H1 (cell line): ENCODE measurements around the gene DYRK1A. TPM values are rescaled to one million over a fixed set of nuclear protein-coding genes. Genes with fewer than 3 reads are reported as not detected.

ENCODE experiments used
- CEBPB ChIP-seq: IDR thresholded peaks from 2 replicates; pipeline ENCODE4 v1.6.1; 2012; ENCODE audit warnings: low read depth, low read length
- POLR2A ChIP-seq, 2 experiments: IDR thresholded peaks; 1 replicate in 1 of 2; 2 replicates in 1 of 2; pipeline ENCODE4 v1.6.1; 2011; ENCODE audit warnings: low read depth in 2 of 2, low read length in 2 of 2, mild to moderate bottlenecking in 2 of 2; ENCODE audit errors: control extremely low read depth in 1 of 2
- POU5F1 ChIP-seq: IDR thresholded peaks from 2 replicates; pipeline ENCODE4 v1.6.1; 2011; ENCODE audit warnings: low read depth, mild to moderate bottlenecking, low read length, moderate library complexity
- SIRT6 ChIP-seq: IDR thresholded peaks from one replicate; pipeline ENCODE4 v1.7.1; 2012; ENCODE audit warnings: low read length, inconsistent platforms
- TBP ChIP-seq: IDR thresholded peaks from 2 replicates; pipeline ENCODE4 v1.6.1; 2011; ENCODE audit warnings: low read depth, low read length, improper control_type of control experiment
- TEAD4 ChIP-seq: IDR thresholded peaks from 2 replicates; pipeline ENCODE4 v1.6.1; 2012; ENCODE audit warnings: low read depth, low read length, inconsistent platforms, mixed read lengths
- polyA plus RNA-seq, 7 experiments: library from polyadenylated mRNA; depleted of rRNA in 3 of 7; stranded (reverse) in 5 of 7; unstranded in 2 of 7; fragments of >200 nt in 5 of 7; fragments of 200-250 nt in 2 of 7; gene quantifications; 1 replicate in 5 of 7; 2 replicates in 1 of 7; 4 replicates in 1 of 7; pipeline versions ENCODE4 v1.2.1 to v1.2.3, GENCODE V29; 2011 to 2013; ENCODE audit warnings: missing spikeins in 2 of 7, mixed read lengths in 2 of 7
- total RNA-seq: library from RNA; stranded (reverse); fragmentation: NEBNext Ultra II Directional; extraction: Animal tissue kit (Norgen Biotek cat#: 25700); gene quantifications from 2 replicates; pipeline ENCODE4 v1.2.1, GENCODE V29; 2021
- TF ChIP-seq, protein P1 (sequence below), 3 experiments: IDR thresholded peaks; 1 replicate in 2 of 3; 2 replicates in 1 of 3; pipeline versions ENCODE4 v1.5.1 to v1.6.1; 2011; ENCODE audit warnings: low read length in 3 of 3, mild to moderate bottlenecking in 3 of 3, inconsistent platforms in 2 of 3, low read depth in 1 of 3, moderate library complexity in 1 of 3; ENCODE audit not compliant: insufficient read depth in 1 of 3; ENCODE audit errors: control extremely low read depth in 1 of 3

DYRK1A gene
- total and polyA plus RNA-seq, 2 of the 8 experiments (the other 6 are each of a cell fraction or from before 2014, with no cell fraction given): 61.1 to 62.2 TPM

DNA sequence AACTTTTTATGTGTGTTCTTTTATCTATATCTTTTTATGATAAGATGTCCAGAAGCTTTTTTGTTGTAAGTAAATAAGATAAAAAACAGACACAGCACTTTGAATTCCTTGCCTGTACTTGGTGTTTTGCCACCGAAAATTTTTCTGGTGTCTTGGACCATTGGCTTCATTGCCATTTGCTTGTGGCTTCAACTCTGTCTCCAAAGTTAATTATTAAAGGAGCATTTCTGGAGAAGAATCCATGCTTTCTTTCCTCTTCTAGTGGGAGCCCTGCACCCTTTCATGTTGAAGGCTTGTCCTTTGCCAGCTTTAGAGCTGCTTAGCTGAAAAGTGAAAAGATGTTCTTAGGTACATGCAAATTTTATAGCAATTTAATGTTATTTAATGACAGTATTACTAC lies 112.2 kb downstream of the DYRK1A start (continued):
- TF ChIP-seq, protein P1, sequence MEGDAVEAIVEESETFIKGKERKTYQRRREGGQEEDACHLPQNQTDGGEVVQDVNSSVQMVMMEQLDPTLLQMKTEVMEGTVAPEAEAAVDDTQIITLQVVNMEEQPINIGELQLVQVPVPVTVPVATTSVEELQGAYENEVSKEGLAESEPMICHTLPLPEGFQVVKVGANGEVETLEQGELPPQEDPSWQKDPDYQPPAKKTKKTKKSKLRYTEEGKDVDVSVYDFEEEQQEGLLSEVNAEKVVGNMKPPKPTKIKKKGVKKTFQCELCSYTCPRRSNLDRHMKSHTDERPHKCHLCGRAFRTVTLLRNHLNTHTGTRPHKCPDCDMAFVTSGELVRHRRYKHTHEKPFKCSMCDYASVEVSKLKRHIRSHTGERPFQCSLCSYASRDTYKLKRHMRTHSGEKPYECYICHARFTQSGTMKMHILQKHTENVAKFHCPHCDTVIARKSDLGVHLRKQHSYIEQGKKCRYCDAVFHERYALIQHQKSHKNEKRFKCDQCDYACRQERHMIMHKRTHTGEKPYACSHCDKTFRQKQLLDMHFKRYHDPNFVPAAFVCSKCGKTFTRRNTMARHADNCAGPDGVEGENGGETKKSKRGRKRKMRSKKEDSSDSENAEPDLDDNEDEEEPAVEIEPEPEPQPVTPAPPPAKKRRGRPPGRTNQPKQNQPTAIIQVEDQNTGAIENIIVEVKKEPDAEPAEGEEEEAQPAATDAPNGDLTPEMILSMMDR (IDR thresholded peaks at IDR 0.05; ENCODE audit: control extremely low read depth in 1 of 3, insufficient read depth in 1 of 3, low read depth in 1 of 3, low read length in 3 of 3): no peak
- no peak for TF ChIP-seq TBP
- TF ChIP-seq CEBPB: no peak
- no peak for TF ChIP-seq POU5F1
- no peak for TF ChIP-seq SIRT6
- no peak for TF ChIP-seq POLR2A (IDR thresholded peaks at IDR 0.05; ENCODE audit: control extremely low read depth in 1 of 2, low read depth in 2 of 2, low read length in 2 of 2)
- no peak for TF ChIP-seq TEAD4
